K562 (cell line): ENCODE data around the gene BHLHE23. TPM values are rescaled to one million over a fixed set of nuclear protein-coding genes. Genes with fewer than 3 reads are reported as not detected.
"Not testable (repeated sequence)": the region's sequence is repeated elsewhere in the genome, so short reads cannot be mapped to it uniquely, and the experiment has no call there.

Source experiments
- ATAC-seq: fragments of 200-7000 bp; cut with Tn5 transposase; 3 replicates; pipeline ENCODE4 v1.9.1; 2020; ENCODE audit warnings: moderate library complexity
- BruUV-seq: library from RNA; stranded (reverse); fragments of 400-500 nt; replicated peaks from 2 replicates; lab custom pipeline; 2021; lab: Mats Ljungman, UMichigan
- CTCF ChIA-PET: fragments of 300-600 bp; formaldehyde crosslinking; extraction: SDS; loops from one replicate; lab custom pipeline; 2021; ENCODE audit warnings: low intra/inter-chr PET ratio; lab: Yijun Ruan, JAX
- POLR2A ChIA-PET: fragments of 300-600, 350-650 bp; sonication (Branson Sonifier 250); formaldehyde crosslinking; extraction: SDS; loops from one replicate; lab custom pipeline; 2021; ENCODE audit warnings: antibody characterized with exemption, inconsistent platforms; lab: Yijun Ruan, JAX
- DNase-seq, 4 experiments: peaks; one replicate each; pipeline versions ENCODE4 v3.0.0 to v3.0.0-alpha.2; 2011 to 2018; ENCODE audit warnings: low spot score in 3 of 4, mixed read lengths in 3 of 4; ENCODE audit errors: extremely low read depth in 1 of 4
- FAIRE-seq: peaks from 2 replicates; lab custom pipeline; 2011; peaks lifted over from hg19 to GRCh38; lab: Jason Lieb, UNC
- H2AFZ ChIP-seq: 2 replicates; pipeline ENCODE4 v1.6.0; 2011; ENCODE audit warnings: low read depth, low read length, control low read depth, inconsistent platforms
- H3K27ac ChIP-seq: fragments of 200-600 bp; 3 replicates; pipeline ENCODE4 v1.8.0; 2011; ENCODE audit warnings: low read depth, mild to moderate bottlenecking, control low read depth, inconsistent platforms, low read length, moderate library complexity, mixed read lengths; ENCODE audit errors: extremely low read depth
- H3K27me3 ChIP-seq, 2 experiments: fragments of 300-600 bp in 1 of 2; 2 replicates in 1 of 2; 3 replicates in 1 of 2; pipeline versions ENCODE4 v1.6.0 to v1.8.0; 2011; ENCODE audit warnings: inconsistent platforms in 2 of 2, low read length in 2 of 2, mild to moderate bottlenecking in 1 of 2, mixed read lengths in 1 of 2, moderate library complexity in 1 of 2; ENCODE audit not compliant: control insufficient read depth in 2 of 2, insufficient read depth in 2 of 2
- H3K36me3 ChIP-seq: fragments of 300-600 bp; 3 replicates; pipeline ENCODE4 v1.8.0; 2011; ENCODE audit warnings: mild to moderate bottlenecking, low read length, inconsistent platforms; ENCODE audit not compliant: control insufficient read depth, insufficient read depth
- H3K4me1 ChIP-seq, 2 experiments: fragments of 200-600 bp in 1 of 2; replicated peaks in 1 of 2; 2 replicates in 1 of 2; 3 replicates in 1 of 2; pipeline versions ENCODE4 v1.5.1 to v1.8.0; 2011; ENCODE audit warnings: inconsistent platforms in 2 of 2, low read length in 2 of 2, mild to moderate bottlenecking in 1 of 2, mixed read lengths in 1 of 2, moderate library complexity in 1 of 2; ENCODE audit not compliant: control insufficient read depth in 2 of 2, insufficient read depth in 2 of 2
- H3K4me2 ChIP-seq: 2 replicates; pipeline ENCODE4 v1.6.1; 2011; ENCODE audit warnings: low read length, control low read depth, inconsistent platforms, mixed read lengths; ENCODE audit not compliant: insufficient read depth
- H3K4me3 ChIP-seq: fragments of 200-600 bp; sonication (generic), shearing (Covaris generic); 2 replicates; pipeline ENCODE4 v1.5.1; 2016; ENCODE audit warnings: control low read depth, inconsistent platforms
- H3K79me2 ChIP-seq: fragments of 200-600 bp; 3 replicates; pipeline ENCODE4 v1.8.0; 2011; ENCODE audit warnings: low read length, inconsistent platforms; ENCODE audit not compliant: control insufficient read depth, insufficient read depth
- H3K9ac ChIP-seq, 2 experiments: 2 replicates each; pipeline versions ENCODE4 v1.6.0 to v1.6.1; 2011; ENCODE audit warnings: low read depth in 2 of 2, low read length in 2 of 2, control low read depth in 1 of 2, inconsistent platforms in 1 of 2, mild to moderate bottlenecking in 1 of 2, mixed read lengths in 1 of 2; ENCODE audit not compliant: insufficient read depth in 1 of 2
- H3K9me1 ChIP-seq: one replicate; pipeline ENCODE4 v1.6.0; 2011; ENCODE audit warnings: inconsistent platforms, mild to moderate bottlenecking, low read length, moderate library complexity; ENCODE audit not compliant: control insufficient read depth, insufficient read depth
- H3K9me3 ChIP-seq: replicated peaks from 2 replicates; pipeline ENCODE4 v1.5.1; 2011; ENCODE audit warnings: low read depth, low read length, inconsistent platforms; ENCODE audit not compliant: control insufficient read depth, insufficient read depth
- H4K20me1 ChIP-seq: replicated peaks from 2 replicates; pipeline ENCODE4 v1.6.1; 2011; ENCODE audit warnings: low read length, inconsistent platforms, mixed read lengths; ENCODE audit not compliant: control insufficient read depth, insufficient read depth
- RBM39 ChIP-seq: fragments of 200-400 bp; formaldehyde crosslinking; optimal IDR thresholded peaks from 2 replicates; pipeline ENCODE3; 2018; ENCODE audit warnings: low read depth, low read length
- WGBS: fragments of 100-300 bp; shearing (Covaris generic); methylation state at CpG from one replicate; pipeline ENCODE4 v1.1.6; 2016; ENCODE audit warnings: low coverage, mixed read lengths; ENCODE audit not compliant: insufficient coverage; ENCODE audit errors: missing lambda C conversion rate; 5-methylcytosine and 5-hydroxymethylcytosine counted together
- in situ Hi-C: fragments of 300-500 bp; cut with MboI; formaldehyde crosslinking; loops from 4 replicates; pipeline ENCODE4 v1.15.0; 2018; ENCODE audit warnings: inconsistent platforms, mixed read lengths
- intact Hi-C: fragments of 100-400 bp; cut with micrococcal nuclease; formaldehyde crosslinking; loops from 2 replicates; pipeline ENCODE4 v1.14.2; 2022
- polyA plus RNA-seq, 8 experiments: library from polyadenylated mRNA; depleted of rRNA in 4 of 8; stranded (reverse) in 5 of 8; unstranded in 3 of 8; fragments of >200 nt; fragmentation: Nextera tagmentation in 2 of 8; fragmentation: Illumina TruSeq in 1 of 8; extraction: Ambion mirVana in 2 of 8; extraction: Trizol in 1 of 8; gene quantifications; 2 replicates each; pipeline versions ENCODE4 v1.2.1 to v1.2.3, GENCODE V29; 2011 to 2014; ENCODE audit warnings: inconsistent platforms in 1 of 8, missing spikeins in 1 of 8
- total RNA-seq, 7 experiments: library from RNA; depleted of rRNA in 6 of 7; stranded (reverse); fragments of >200 nt in 6 of 7; fragmentation: Illumina TruSeq in 2 of 7; extraction: Trizol in 2 of 7; gene quantifications; 2 replicates each; pipeline versions ENCODE4 v1.2.1 to v1.2.3, GENCODE V29; 2011 to 2021; ENCODE audit warnings: low replicate concordance in 1 of 7
- TF ChIP-seq, protein P1 (sequence below): fragments of 450-650 bp; IDR thresholded peaks from 2 replicates; pipeline ENCODE4 v1.6.1; 2016; ENCODE audit warnings: antibody characterized with exemption

Gene BHLHE23
- total and polyA plus RNA-seq, 9 of the 15 experiments (the other 6 are each of a cell fraction or from before 2014, with no cell fraction given), result not detected

DNA sequence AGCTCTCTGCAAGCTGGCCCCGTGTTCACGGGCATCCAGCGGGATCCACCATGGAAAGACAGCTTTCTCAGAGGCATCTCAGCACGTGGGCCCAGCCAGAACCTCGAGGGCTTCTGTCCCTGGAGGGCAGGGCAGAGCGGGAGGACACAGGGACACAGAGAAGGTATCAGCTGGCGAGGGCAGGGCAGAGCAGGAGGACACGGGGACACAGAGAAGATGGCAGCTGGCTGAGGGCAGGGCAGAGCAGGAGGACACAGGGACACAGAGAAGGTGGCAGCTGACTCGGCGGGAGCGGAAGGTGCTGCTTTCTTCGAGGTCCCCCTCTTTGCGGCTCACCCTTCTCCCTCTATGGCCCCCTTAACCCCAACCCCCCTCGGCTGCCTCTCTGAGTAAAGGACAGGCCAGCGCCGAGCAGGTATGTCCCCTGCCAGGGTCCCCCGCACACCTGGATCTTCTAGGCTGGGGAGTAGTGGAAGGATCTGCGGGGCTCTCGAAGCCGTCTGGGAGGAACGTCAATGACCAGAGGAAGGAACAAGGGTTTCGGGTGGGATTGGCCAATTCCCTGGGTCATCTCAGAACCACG is 28.9 kb upstream of the BHLHE23 start (continued):
- TF ChIP-seq, protein P1, sequence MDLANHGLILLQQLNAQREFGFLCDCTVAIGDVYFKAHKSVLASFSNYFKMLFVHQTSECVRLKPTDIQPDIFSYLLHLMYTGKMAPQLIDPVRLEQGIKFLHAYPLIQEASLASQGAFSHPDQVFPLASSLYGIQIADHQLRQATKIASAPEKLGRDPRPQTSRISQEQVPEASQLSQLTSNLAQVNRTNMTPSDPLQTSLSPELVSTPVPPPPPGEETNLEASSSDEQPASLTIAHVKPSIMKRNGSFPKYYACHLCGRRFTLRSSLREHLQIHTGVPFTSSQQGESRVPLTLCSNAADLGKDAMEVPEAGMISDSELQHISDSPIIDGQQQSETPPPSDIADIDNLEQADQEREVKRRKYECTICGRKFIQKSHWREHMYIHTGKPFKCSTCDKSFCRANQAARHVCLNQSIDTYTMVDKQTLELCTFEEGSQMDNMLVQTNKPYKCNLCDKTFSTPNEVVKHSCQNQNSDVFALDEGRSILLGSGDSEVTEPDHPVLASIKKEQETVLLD, result no peak
- no peak for TF ChIP-seq RBM39

DNA sequence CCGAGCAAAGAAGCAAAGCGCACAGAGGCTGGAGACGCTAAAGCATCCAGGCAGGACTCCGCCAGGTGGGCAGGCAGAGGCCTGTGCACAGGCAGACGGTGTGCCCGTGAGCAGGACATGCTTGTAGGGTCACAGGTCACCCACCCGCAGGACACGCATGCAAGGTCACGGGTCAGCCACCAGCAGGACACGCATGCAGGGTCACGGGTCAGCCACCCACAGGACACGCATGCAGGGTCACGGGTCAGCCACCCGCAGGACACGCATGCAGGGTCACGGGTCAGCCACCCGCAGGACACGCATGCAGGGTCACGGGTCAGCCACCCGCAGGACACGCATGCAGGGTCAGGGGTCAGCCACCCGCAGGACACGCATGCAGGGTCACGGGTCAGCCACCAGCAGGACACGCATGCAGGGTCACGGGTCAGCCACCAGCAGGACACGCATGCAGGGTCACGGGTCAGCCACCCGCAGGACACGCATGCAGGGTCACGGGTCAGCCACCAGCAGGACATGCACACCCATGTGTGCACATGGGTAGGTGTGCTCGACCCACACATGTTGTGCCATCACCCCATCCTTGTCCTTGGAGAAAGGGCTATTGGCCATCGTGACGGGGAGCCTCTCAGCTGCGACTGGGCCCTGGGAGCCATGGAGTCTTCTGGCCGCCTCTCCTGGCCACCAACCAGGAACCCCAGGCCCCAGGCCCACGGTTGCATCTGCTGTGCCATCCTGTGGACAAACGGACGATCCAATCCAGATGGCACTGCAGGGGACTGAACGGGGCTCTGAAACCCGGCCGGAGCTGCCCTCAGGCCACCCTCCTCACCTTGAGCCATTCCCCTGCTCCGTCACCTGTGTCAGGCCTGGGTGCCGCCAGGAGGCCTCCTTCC is 28.2 kb upstream of the BHLHE23 start:
- intact Hi-C loops, H3K9me3 ChIP-seq, FAIRE-seq, H3K4me3 ChIP-seq, H2AFZ ChIP-seq, H3K36me3 ChIP-seq, H3K9ac ChIP-seq, BruUV-seq, POLR2A ChIA-PET, H3K79me2 ChIP-seq, DNase-seq, H3K9me1 ChIP-seq, ATAC-seq, H3K27ac ChIP-seq, H4K20me1 ChIP-seq, H3K4me2 ChIP-seq, in situ Hi-C loops: not testable (repeated sequence)
- H3K27me3 ChIP-seq, result peaks cover 37 to 73% of the 10 kb centered on the region in 2 experiments; a peak in 4 of 5 replicates
- CTCF ChIA-PET, result interaction anchor here (0.7 kb wide), 1 partner anchor 16 kb away, joined by 3 read pairs; no protein-coding TSS in a partner anchor
- WGBS, result 9% methylated on average over 35 of the region's 44 CpGs
- peaks cover 0 to 23% of the 10 kb centered on the region in 2 experiments; a peak in 3 of 5 replicates for H3K4me1 ChIP-seq
